Measurements from ENCODE around the gene CHAF1A. TPM values are rescaled to one million over a fixed set of nuclear protein-coding genes. Genes with fewer than 3 reads are reported as not detected.

The CHAF1A gene
- total and polyA plus RNA-seq, 5 experiments from 2014 or later, result 1.7 to 10.9 (median 2.4) TPM

DNA sequence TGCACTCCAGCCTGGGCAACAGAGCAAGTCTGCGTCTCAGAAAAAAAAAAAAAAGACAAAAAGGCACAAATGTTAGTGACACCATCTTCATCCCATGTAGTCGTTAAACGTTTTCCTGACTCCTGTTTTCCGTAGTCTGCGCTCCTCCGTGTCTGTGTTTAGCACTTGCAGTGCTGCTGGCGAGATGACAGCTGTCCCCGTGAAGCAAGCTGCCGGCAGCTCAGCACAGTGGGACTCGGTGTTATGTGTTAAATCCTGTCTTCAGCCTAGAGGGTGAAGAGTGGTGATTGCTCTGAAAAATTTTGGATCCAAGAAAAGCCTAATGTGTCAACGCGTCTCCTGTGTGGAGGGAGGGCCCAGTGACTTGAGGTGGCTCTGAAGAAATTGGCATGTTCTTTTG lies 36.8 kb downstream of the CHAF1A start:
- H3K36me3 Mint-ChIP-seq, result peaks cover 0 to 7% (median 0%) of the 10 kb centered on the region in 3 donors

DNA sequence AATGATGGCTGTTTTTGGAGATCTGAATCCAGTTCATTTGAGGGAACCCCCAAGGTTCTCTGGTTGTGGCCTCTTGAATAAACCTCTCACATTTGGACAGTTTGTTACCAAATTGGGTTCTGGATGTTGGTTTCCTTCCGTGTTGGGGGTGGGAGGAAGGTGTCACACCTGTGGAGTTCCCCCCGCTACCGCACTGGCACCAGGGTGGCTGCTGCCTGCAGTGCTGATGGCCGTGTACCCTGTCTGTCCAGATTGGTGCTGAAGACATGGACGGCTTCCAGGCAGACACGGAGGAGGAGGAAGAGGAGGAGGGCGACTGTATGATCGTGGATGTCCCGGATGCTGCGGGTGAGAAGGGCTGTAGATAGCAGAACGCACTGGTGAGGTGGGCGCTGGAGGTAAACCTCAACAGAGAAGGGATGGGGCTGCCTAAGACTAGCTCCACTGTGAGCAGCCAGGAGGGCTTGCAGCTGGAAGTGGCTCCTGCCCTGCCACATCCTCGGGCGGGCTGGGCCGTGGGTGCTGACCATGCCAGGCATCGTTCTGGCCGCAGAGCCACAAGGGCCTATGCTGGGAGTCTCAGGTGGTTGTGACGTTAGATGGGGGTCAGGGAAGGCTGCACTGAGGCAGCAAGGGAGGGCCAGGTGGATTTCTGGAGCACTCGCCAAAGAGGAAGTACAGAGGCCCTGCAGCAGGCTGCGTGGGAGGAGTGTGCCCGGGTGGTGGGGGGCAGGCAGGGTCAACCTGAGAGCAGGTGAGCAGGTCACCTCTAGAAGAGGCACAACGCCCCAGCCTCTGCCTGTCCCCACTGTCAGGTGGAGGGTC lies 39.8 kb downstream of the CHAF1A start:
- H3K4me1 Mint-ChIP-seq, result peaks cover 2 to 8% (median 3%) of the 10 kb centered on the region in 4 donors
- ATAC-seq (peak; percentile 25 to 36), DNase-seq (peak in 1 of 10 donors; percentile 62)
- H3K36me3 Mint-ChIP-seq, result peaks cover 0 to 12% (median 0%) of the 10 kb centered on the region in 3 donors
- no peaks in the 10 kb centered on the region for H3K27me3 Mint-ChIP-seq
- peak overlapping the region in 7 of 10 donors; percentile 53 to 85 (median 74) for H3K27ac Mint-ChIP-seq
- POLR2A ChIA-PET, result no interaction called here
- H3K4me3 Mint-ChIP-seq, result peak overlapping the region in 5 of 10 donors; percentile 45 to 76 (median 56)
- no peaks in the 10 kb centered on the region for H3K9me3 Mint-ChIP-seq

More for the DNA sequence above, 36.8 kb downstream of the CHAF1A start:
- DNase-seq (no peak), ATAC-seq (no peak)
- no peaks in the 10 kb centered on the region for H3K9me3 Mint-ChIP-seq
- H3K4me3 Mint-ChIP-seq, result no peak overlapping the region
- no peaks in the 10 kb centered on the region for H3K27me3 Mint-ChIP-seq
- H3K27ac Mint-ChIP-seq, result peak overlapping the region in 2 of 10 donors; percentile 27 to 64
- POLR2A ChIA-PET, result interaction anchor here (0.6 kb wide), 1 partner anchor 146 kb away, joined by 3 read pairs; no protein-coding TSS in a partner anchor
- peaks cover 2 to 8% (median 5%) of the 10 kb centered on the region in 4 donors for H3K4me1 Mint-ChIP-seq

DNA sequence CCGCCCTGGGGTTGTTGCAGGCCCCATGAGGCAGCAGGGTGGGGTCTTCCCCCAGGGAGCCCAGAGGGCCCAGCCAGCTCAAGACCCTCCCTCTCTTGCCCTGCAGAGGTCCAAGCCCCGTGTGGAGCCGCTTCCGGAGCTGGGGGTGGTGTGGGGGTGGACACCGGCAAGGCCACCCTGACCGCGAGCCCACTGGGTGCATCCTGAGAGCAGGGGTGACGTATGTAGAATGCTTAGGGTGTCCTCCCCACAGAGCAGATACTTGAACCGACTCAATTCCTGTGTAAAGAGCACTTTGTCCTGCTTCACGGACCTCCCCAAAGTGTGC lies 40.3 kb downstream of the CHAF1A start:
- Mint-ChIP-seq H3K36me3 (peaks cover 0 to 12% (median 1%) of the 10 kb centered on the region in 3 donors), H3K9me3 (no peaks in the 10 kb centered on the region), H3K4me1 (peaks cover 2 to 8% (median 3%) of the 10 kb centered on the region in 4 donors), H3K27me3 (no peaks in the 10 kb centered on the region), H3K27ac (no peak overlapping the region), H3K4me3 (no peak overlapping the region)
- ATAC-seq (peak in 1 of 2 donors; percentile 17), DNase-seq (no peak)
- POLR2A ChIA-PET, result no interaction called here

DNA sequence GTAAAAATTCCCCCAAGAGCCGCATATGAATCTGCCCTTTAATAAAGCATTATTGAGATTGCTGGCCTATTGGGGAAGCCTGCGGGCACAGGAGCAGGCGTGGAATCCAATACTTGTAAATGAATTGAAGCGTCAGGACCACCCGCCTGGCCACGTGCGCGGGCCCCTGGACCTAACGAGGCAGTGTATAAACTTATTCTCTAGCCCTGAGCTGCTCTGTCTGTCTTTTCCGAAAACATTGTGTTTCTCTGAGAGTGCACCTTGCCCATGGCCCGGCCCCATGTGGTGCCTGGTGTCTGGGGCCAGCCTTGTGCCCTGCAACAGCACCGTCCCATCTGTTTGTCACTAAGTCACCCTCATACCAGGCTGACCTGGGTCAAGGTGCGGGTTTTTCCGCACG lies 40.7 kb downstream of the CHAF1A start:
- no peak for ATAC-seq
- Mint-ChIP-seq H3K27me3 (no peaks in the 10 kb centered on the region), H3K9me3 (no peaks in the 10 kb centered on the region), H3K27ac (peak overlapping the region in 3 of 10 donors; percentile 33 to 59 (median 49)), H3K4me3 (no peak overlapping the region), H3K36me3 (peaks cover 0 to 13% (median 1%) of the 10 kb centered on the region in 3 donors), H3K4me1 (peaks cover 2 to 8% (median 3%) of the 10 kb centered on the region in 4 donors)
- POLR2A ChIA-PET, result no interaction called here
- DNase-seq, result no peak

DNA sequence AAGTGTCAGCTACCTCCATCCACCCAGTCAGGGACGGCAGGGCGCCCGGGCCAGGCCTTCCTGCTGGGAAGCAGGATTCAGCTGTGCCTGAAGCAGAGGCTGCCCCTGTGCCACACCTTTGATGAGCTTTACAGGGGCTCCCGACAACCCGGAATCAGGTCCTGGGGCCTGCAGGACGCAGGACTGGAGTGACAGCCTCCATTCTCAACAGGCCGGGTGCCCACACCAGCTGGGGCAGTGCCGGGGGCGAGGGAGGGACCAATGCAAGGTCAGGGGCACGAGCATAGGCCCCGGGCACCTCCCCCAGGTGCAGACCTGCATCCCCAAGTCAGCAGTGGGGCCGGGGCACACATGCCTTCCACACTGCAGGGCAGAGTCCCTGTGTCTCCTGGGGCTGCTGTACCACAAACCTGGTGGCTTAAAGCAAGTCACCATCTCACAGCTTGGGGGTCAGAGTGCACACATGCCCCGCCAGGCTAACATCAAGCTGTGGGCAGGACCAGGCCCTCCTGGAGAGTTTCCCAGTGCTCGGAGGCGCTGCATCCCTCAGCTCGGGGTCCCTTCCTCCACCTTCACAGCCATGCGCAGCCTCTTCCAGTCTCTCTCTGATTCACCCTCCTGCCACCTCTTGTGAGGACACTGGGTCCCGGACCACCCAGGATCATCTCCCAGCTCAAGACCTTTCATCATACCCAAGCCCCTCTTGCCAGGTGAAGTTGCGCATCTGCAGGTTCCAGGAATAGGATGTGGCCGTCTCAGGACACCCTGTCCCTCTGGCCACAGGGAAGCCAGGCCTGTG lies 41.7 kb downstream of the CHAF1A start:
- no peak for DNase-seq
- POLR2A ChIA-PET, result no interaction called here
- Mint-ChIP-seq H3K9me3 (no peaks in the 10 kb centered on the region), H3K4me1 (peaks cover 2 to 8% (median 3%) of the 10 kb centered on the region in 4 donors), H3K36me3 (peaks cover 0 to 18% (median 6%) of the 10 kb centered on the region in 3 donors), H3K27me3 (no peaks in the 10 kb centered on the region), H3K4me3 (peak overlapping the region in 1 of 10 donors; percentile 44), H3K27ac (peak overlapping the region in 2 of 10 donors; percentile 28 to 77)
- ATAC-seq, result no peak

DNA sequence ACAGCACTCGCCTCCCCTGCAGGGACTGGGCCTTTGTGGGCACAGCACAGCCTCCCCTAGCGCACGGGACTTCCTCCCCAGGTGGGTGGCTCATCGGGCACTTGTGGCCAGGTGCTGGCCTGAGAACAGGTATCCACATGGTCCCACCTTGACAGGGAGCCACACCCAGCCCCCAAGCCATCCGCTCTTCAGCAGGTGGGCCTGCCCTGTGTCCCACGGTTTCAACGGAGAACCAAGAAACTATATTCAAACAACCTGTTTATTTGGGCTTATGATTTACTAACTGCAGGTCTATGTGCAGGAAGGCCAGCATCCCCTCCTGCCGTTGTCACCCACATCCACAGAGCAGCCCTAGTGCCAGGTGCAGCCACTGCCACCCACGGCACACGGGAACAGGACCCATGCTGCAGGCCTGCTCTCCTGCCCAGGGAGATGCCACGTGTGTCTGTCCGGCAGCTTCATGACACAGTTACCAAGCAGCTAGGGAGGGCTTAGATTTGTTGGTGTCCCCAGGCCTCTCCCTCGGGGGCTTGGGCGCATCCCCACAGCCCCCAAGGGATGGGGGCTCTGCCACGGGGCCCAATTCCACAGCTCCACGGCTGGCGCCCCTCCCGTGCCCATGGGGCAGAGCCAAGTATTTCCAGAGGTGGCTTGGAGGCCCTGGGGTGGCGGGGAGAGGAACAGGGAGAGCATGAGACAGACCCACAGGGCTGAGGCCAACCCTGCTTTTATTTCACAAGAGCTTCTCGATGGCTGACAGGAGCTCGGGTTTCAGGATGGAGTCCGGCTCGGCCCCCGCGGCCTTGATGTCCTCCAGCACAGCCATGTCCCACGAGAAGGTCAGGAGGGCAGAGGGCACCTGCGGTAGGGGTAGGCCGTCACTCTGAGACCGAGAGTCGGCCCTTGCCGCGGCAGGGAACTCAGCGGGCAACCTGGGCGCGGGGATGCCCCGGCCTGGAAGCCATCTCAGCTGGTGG lies 42.6 kb downstream of the CHAF1A start:
- POLR2A ChIA-PET, result no interaction called here
- Mint-ChIP-seq H3K4me3 (peak overlapping the region in 1 of 10 donors; percentile 44), H3K36me3 (peaks cover 0 to 27% (median 9%) of the 10 kb centered on the region in 3 donors), H3K27me3 (no peaks in the 10 kb centered on the region), H3K4me1 (peaks cover 2 to 8% (median 3%) of the 10 kb centered on the region in 4 donors), H3K9me3 (no peaks in the 10 kb centered on the region), H3K27ac (peak overlapping the region in 1 of 10 donors; percentile 28)
- ATAC-seq (no peak), DNase-seq (peak in 1 of 10 donors; percentile 55)

DNA sequence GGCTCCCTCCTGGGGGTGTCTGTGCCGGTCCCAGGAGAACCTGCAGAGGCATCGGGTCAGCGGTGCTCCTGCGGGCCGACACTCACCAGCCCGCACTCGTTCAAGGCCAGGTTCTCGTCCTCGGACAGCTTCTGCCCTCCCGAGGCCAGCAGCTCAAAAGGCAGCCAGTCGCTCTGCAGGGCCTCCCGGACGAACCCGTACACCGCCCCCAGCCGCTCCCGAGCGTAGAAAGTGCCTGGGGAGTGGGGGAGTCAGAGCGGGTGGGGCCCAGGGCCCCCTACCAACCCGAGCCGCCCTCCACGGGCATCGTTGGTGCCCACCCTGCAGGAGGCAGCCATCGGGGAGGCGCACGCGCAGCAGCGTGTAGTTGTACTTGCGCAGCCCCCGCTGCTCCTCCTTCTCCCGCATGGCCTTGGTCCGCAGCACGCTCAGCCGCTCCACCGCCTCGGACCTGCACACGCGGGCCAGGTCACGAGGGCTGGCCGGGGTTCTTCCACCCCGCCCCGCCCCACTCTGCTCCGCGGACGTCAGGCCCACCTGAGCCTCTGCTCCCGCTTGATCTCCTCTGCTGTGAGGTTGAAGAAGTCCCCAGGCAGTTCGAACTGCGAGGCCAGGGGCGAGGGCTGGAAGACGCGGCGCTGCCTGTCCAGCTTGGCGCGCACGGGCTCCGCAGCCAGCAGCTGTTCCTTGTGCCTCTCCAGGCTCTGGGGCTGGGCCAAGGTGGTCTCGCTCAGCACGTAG lies 43.7 kb downstream of the CHAF1A start:
- POLR2A ChIA-PET, result no interaction called here

DNA sequence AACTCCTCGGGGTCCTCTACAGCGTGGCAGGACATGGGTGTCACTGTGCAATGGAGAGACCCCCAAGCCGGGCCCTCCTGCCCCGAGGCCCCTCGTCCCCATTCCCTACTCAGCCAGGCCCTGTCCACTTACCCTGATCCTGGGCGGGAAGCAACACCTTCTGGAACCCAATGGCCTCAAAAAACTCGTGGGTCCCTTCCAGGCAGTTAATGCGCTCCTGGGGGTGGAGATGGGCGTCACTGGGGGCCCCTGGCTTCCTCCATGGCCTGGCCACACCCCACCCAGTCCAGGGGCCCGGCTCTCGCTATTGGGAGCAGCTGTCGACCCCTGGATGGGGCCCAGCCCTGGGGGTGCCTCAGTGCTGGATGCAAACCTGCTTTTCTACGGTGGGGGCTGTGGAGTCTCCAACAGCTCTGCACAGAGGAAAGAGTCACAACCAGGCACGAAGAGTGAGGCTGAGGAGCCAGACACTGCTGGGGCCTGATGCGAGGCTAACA lies 44.3 kb downstream of the CHAF1A start:
- POLR2A ChIA-PET, result no interaction called here
- no peaks in the 10 kb centered on the region for H3K27me3 Mint-ChIP-seq

More for the DNA sequence above, 43.7 kb downstream of the CHAF1A start:
- no peak for ATAC-seq
- no peaks in the 10 kb centered on the region for H3K27me3 Mint-ChIP-seq
- H3K36me3 Mint-ChIP-seq, result peaks cover 0 to 37% (median 12%) of the 10 kb centered on the region in 3 donors
- peak in 1 of 10 donors; percentile 6 for DNase-seq
- H3K4me3 Mint-ChIP-seq, result no peak overlapping the region
- peaks cover 2 to 8% (median 3%) of the 10 kb centered on the region in 4 donors for H3K4me1 Mint-ChIP-seq
- H3K27ac Mint-ChIP-seq, result no peak overlapping the region
- H3K9me3 Mint-ChIP-seq, result no peaks in the 10 kb centered on the region

DNA sequence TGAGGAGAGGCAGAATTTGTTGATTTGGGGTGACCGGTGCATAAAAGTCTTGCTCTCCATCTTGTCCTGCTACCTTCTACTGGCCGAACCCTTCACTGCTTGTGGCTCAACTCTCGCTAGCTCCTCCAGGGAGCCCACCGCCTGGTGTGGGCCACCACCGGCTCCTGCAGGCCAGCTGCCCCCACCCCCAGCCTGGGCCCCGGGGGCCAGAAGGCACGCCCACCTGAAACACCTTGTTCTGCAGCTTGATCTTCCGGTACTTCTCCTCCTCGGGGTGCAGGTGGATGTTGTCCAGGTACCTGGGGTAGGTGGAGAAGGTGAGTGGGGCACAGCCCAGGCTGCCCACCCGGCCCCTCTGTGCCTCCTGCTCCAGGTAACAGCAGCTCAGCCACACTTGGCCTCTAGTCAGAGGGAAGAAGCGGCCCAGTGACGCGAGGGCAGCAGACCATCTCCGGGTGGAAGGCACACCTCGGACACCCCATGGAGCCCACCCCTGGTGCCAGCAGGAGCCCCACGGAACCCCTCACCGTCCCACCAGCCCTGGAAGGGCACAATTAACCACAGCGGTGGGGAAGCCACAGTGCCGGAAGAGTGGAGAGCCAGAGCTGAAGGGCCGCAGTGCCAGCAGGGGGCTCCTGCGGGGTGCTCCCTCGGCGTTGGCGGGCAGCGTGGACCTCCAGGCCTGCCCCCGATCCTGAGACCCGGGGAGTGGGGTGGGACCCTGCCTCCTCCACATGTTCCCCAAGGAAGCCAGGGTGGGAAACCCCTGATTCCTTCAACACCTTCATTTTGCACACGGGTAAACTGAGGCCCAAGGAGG lies 45.1 kb downstream of the CHAF1A start:
- POLR2A ChIA-PET, result no interaction called here
- no peak for ATAC-seq
- H3K4me3 Mint-ChIP-seq, result no peak overlapping the region
- H3K27me3 Mint-ChIP-seq, result no peaks in the 10 kb centered on the region
- peaks cover 0 to 49% (median 12%) of the 10 kb centered on the region in 3 donors for H3K36me3 Mint-ChIP-seq
- no peak overlapping the region for H3K27ac Mint-ChIP-seq
- no peaks in the 10 kb centered on the region for H3K9me3 Mint-ChIP-seq
- DNase-seq, result no peak
- peaks cover 0 to under 1% (median 0%) of the 10 kb centered on the region in 4 donors for H3K4me1 Mint-ChIP-seq

More for the DNA sequence above, 44.3 kb downstream of the CHAF1A start:
- H3K9me3 Mint-ChIP-seq, result no peaks in the 10 kb centered on the region
- peaks cover 2 to 8% (median 3%) of the 10 kb centered on the region in 4 donors for H3K4me1 Mint-ChIP-seq
- H3K36me3 Mint-ChIP-seq, result peaks cover 0 to 42% (median 12%) of the 10 kb centered on the region in 3 donors
- no peak for ATAC-seq
- H3K4me3 Mint-ChIP-seq, result no peak overlapping the region
- peak in 1 of 10 donors; percentile 55 for DNase-seq
- no peak overlapping the region for H3K27ac Mint-ChIP-seq

DNA sequence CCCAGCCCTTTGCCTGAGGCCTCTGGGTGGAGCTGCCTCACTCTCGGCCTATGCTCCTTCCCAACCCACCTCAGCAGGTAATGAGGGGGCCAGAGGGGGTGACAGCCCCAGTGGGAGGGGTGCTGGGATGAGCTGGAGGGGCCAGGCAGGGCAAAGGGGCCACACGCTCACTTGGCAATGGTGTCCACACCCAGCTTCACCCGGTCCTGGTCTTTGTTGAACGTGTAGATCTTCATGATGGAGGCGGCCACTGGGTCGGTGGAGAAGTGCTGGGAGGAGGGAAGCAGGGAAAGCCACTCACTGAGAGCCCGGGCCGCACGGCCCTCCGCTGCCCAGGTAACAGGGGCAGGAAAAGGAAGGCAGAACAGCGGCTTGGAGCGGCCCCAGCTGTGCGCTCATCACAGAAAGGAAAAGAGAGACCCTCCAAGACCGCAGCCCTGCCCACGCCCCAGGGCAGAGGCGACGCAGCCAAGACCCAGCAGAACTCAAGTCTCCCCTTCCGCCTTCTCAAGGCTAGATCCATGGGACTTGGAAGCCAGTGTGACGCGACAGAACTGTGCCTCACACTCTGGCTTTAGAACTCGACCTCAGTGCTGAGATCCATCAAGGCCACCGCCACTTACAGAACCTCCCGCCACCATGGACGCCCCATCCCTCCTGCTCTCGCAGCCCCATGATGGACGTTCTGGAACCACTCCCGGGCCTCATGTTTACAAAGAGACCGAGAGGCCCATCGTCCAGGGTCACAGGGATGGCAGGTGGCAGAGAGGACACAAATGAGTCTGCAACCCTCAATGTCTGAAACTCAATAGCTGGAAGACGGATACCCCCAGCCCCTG lies 45.9 kb downstream of the CHAF1A start:
- Mint-ChIP-seq H3K27ac (no peak overlapping the region), H3K27me3 (no peaks in the 10 kb centered on the region), H3K4me1 (no peaks in the 10 kb centered on the region), H3K9me3 (no peaks in the 10 kb centered on the region), H3K4me3 (no peak overlapping the region), H3K36me3 (peaks cover 0 to 55% (median 12%) of the 10 kb centered on the region in 3 donors)
- ATAC-seq (no peak), DNase-seq (no peak)
- POLR2A ChIA-PET, result no interaction called here
